Head of caudate nucleus (tissue), 42 donors: ENCODE measurements around the gene DNAL1.

Experiments used
- DNase-seq, 42 donors: peaks; one replicate each; pipeline versions ENCODE4 v3.0.0 to v3.0.0-alpha.2; 2020 to 2021; ENCODE audit warnings: mixed read lengths in 7 of 42
- intact Hi-C: fragments of 100-400 bp; cut with DNase I; formaldehyde crosslinking; loops from one replicate; pipeline ENCODE4 v1.15.0; 2022

DNAL1 gene

GRCh38 chr14:73748858-73749357 is 104.1 kb downstream of the DNAL1 start:
- intact Hi-C loops: no loop called here
- no peak for DNase-seq

- DNase-seq: no peak
- intact Hi-C loops: loop anchor here (5.0 to 10.0 kb wide), 2 partner anchors 37 to 205 kb away; partner anchors contain the start of genes COQ6 and FAM161B
Observed at GRCh38 chr14:73749706-73750530, 105.1 kb downstream of the DNAL1 start.

- no peak for DNase-seq
- intact Hi-C loops: loop anchor here (5.0 to 10.0 kb wide), 2 partner anchors 37 to 204 kb away; partner anchors contain the start of genes COQ6 and FAM161B
Observed at GRCh38 chr14:73750531-73750901, 105.7 kb downstream of the DNAL1 start.

- intact Hi-C loops: loop anchor here (5.0 to 10.0 kb wide), 2 partner anchors 36 to 204 kb away; partner anchors contain the start of genes COQ6 and FAM161B
- no peak for DNase-seq
Observed at GRCh38 chr14:73751157-73751691, 106.4 kb downstream of the DNAL1 start.

- peak in 35 of 42 donors; percentile 44 to 86 (median 63) for DNase-seq
Observed at GRCh38 chr14:73752297-73752992, 107.7 kb downstream of the DNAL1 start.

More at GRCh38 chr14:73752297-73752992, 107.7 kb downstream of the DNAL1 start:
- intact Hi-C loops: loop anchor here (5.0 to 10.0 kb wide), 2 partner anchors 35 to 202 kb away; partner anchors contain the start of genes COQ6 and FAM161B
